Astrocyte (in vitro differentiated cells and primary cell): Measurements from ENCODE around the gene PYROXD2. TPM values are rescaled to one million over a fixed set of nuclear protein-coding genes. Genes with fewer than 3 reads are reported as not detected.
A peak's percentile ranks its signal among the peaks of the same experiment; 100 is the strongest.

Experiments used
- DNase-seq: peaks from one replicate; pipeline ENCODE4 v3.0.0-alpha.2; 2010; ENCODE audit warnings: low read depth
- FAIRE-seq: peaks from 2 replicates; lab custom pipeline; 2011; peaks lifted over from hg19 to GRCh38; lab: Jason Lieb, UNC
- H2AFZ ChIP-seq: 2 replicates; pipeline ENCODE4 v1.6.0; 2012; ENCODE audit warnings: low read depth, low read length, inconsistent platforms
- H3K27ac ChIP-seq: 2 replicates; pipeline ENCODE4 v1.5.1; 2011; ENCODE audit warnings: low read depth, low read length, inconsistent platforms
- H3K27me3 ChIP-seq: 2 replicates; pipeline ENCODE4 v1.6.0; 2011; ENCODE audit warnings: low read length, inconsistent platforms; ENCODE audit not compliant: insufficient read depth
- H3K36me3 ChIP-seq: 2 replicates; pipeline ENCODE4 v1.5.1; 2011; ENCODE audit warnings: low read length, inconsistent platforms; ENCODE audit not compliant: insufficient read depth
- H3K4me1 ChIP-seq: 2 replicates; pipeline ENCODE4 v1.5.1; 2011; ENCODE audit warnings: low read length, inconsistent platforms; ENCODE audit not compliant: insufficient read depth
- H3K4me2 ChIP-seq: 2 replicates; pipeline ENCODE4 v1.6.0; 2012; ENCODE audit warnings: low read length, inconsistent platforms
- H3K4me3 ChIP-seq: 2 replicates; pipeline ENCODE4 v1.5.1; 2011; ENCODE audit warnings: low read depth, mild to moderate bottlenecking, low read length, inconsistent platforms; ENCODE audit not compliant: insufficient read depth
- H3K79me2 ChIP-seq: 2 replicates; pipeline ENCODE4 v1.6.0; 2012; ENCODE audit warnings: mild to moderate bottlenecking, low read length, inconsistent platforms; ENCODE audit not compliant: insufficient read depth
- H3K9ac ChIP-seq: 2 replicates; pipeline ENCODE4 v1.6.0; 2012; ENCODE audit warnings: mild to moderate bottlenecking, low read length, inconsistent platforms
- H3K9me3 ChIP-seq: 2 replicates; pipeline ENCODE4 v1.5.1; 2012; ENCODE audit warnings: low read depth, mild to moderate bottlenecking, low read length, inconsistent platforms; ENCODE audit not compliant: insufficient read depth
- H4K20me1 ChIP-seq: 2 replicates; pipeline ENCODE4 v1.6.0; 2012; ENCODE audit warnings: low read length, inconsistent platforms; ENCODE audit not compliant: insufficient read depth
- H3K27ac Mint-ChIP-seq: one replicate; pipeline ENCODE4 v1.8.0; 2021; ENCODE audit warnings: mild to moderate bottlenecking, mixed read lengths; ENCODE audit not compliant: unreplicated experiment
- H3K27me3 Mint-ChIP-seq: one replicate; pipeline ENCODE4 v1.8.0; 2021; ENCODE audit warnings: low read depth, mixed read lengths; ENCODE audit not compliant: unreplicated experiment
- H3K36me3 Mint-ChIP-seq: one replicate; pipeline ENCODE4 v1.8.0; 2021; ENCODE audit warnings: low read depth, mixed read lengths; ENCODE audit not compliant: unreplicated experiment
- H3K4me1 Mint-ChIP-seq: one replicate; pipeline ENCODE4 v1.8.0; 2021; ENCODE audit warnings: low read depth, mixed read lengths; ENCODE audit not compliant: unreplicated experiment
- H3K4me3 Mint-ChIP-seq: one replicate; pipeline ENCODE4 v1.8.0; 2021; ENCODE audit warnings: mild to moderate bottlenecking, moderate library complexity, mixed read lengths; ENCODE audit not compliant: unreplicated experiment
- H3K9me3 Mint-ChIP-seq: one replicate; pipeline ENCODE4 v1.8.0; 2021; ENCODE audit warnings: mild to moderate bottlenecking, mixed read lengths; ENCODE audit not compliant: unreplicated experiment
- EZH2 ChIP-seq: IDR thresholded peaks from 2 replicates; pipeline ENCODE4 v1.6.1; 2012; ENCODE audit warnings: mild to moderate bottlenecking, low read length, inconsistent platforms; ENCODE audit not compliant: insufficient read depth
- total RNA-seq: library from RNA; stranded (reverse); gene quantifications from 2 replicates; pipeline ENCODE4 v1.2.1, GENCODE V29; 2021
- TF ChIP-seq, protein P1 (sequence below): IDR thresholded peaks from 2 replicates; pipeline ENCODE4 v1.5.1; 2011; ENCODE audit warnings: low read depth, mild to moderate bottlenecking, inconsistent platforms, low read length, moderate library complexity; ENCODE audit not compliant: insufficient read depth

Gene PYROXD2
- total RNA-seq, 1 donor from 2014 or later: 4.5 TPM

DNA sequence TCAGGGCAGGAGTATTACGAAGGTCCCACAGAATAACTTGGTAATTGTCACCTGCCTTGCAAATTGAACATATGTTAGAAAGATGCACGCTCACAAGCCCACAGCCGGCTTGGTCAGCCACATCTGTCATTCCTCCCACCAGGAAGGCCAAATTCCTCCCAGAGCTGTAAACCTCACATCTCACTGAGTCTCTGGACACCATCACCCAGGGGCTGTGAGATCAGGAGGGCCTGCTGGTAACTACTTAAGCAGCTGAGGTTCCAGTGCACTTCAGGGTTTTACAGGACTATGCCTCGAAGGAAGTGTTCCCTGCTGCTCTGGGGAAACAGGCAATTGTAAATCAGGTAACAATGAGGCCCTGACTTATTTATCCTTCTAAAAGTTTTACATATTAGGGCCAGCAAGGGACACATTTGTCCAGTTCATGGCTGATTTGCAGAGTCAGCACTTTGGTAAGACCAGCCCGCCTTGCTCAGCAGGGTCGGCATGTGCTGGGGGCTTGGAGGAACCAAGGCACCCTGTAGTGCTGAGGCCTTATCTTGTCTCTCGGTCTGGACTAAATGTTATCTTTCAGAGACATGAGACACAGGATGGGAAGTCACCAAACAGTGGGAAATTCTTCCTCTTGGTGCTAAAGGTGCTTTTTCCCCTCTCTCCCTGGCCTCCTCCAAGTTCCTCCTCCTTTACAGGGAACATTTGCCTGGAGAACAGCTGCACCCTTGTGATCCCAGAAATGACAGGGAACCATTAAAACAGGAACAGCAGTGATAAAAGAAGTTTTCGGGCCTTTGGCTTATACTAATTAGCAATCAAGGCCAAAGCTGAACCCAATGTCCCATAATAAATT lies 34.3 kb downstream of the PYROXD2 start:
- H2AFZ ChIP-seq: no peak overlapping the region
- TF ChIP-seq, protein P1, sequence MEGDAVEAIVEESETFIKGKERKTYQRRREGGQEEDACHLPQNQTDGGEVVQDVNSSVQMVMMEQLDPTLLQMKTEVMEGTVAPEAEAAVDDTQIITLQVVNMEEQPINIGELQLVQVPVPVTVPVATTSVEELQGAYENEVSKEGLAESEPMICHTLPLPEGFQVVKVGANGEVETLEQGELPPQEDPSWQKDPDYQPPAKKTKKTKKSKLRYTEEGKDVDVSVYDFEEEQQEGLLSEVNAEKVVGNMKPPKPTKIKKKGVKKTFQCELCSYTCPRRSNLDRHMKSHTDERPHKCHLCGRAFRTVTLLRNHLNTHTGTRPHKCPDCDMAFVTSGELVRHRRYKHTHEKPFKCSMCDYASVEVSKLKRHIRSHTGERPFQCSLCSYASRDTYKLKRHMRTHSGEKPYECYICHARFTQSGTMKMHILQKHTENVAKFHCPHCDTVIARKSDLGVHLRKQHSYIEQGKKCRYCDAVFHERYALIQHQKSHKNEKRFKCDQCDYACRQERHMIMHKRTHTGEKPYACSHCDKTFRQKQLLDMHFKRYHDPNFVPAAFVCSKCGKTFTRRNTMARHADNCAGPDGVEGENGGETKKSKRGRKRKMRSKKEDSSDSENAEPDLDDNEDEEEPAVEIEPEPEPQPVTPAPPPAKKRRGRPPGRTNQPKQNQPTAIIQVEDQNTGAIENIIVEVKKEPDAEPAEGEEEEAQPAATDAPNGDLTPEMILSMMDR: no peak
- no peak for TF ChIP-seq EZH2
- no peaks in the 10 kb centered on the region for H4K20me1 ChIP-seq
- H3K9me3 ChIP-seq: peaks cover 3% of the 10 kb centered on the region
- no peaks in the 10 kb centered on the region for H3K36me3 ChIP-seq
- Mint-ChIP-seq H3K4me3 (no peak overlapping the region), H3K4me1 (peaks cover 30% of the 10 kb centered on the region), H3K27me3 (peaks cover 2% of the 10 kb centered on the region), H3K27ac (no peak overlapping the region), H3K9me3 (no peaks in the 10 kb centered on the region), H3K36me3 (peaks cover 11% of the 10 kb centered on the region)
- FAIRE-seq (no peak), DNase-seq (peak; percentile 11)
- H3K4me1 ChIP-seq: peaks cover 17% of the 10 kb centered on the region
- H3K9ac ChIP-seq: no peak overlapping the region
- no peak overlapping the region for H3K4me2 ChIP-seq
- H3K4me3 ChIP-seq: no peak overlapping the region
- H3K27me3 ChIP-seq: no peaks in the 10 kb centered on the region
- no peaks in the 10 kb centered on the region for H3K79me2 ChIP-seq
- H3K27ac ChIP-seq: no peak overlapping the region

DNA sequence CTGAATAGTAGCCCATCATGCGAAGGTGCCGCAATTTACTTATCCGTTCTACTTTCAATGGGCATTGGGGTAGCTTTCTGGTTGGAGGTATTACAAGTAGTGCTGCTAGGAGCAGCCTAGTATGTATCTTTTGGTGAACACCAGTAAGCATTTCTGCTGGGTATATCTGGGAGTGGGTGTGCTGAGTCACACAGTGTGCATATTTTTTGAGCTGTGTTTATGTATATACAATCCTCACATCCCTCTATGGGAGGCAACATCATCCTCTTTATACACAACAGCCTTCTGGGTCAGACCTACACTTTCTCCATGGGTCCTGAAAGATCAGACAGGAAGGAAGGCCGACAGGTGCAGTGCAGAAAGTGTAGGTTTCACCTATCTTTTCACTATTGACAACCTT lies 36.3 kb downstream of the PYROXD2 start:
- no peak overlapping the region for H3K4me3 ChIP-seq
- no peak overlapping the region for H3K4me3 Mint-ChIP-seq
- H3K9me3 ChIP-seq: peaks cover 3% of the 10 kb centered on the region
- H3K27ac ChIP-seq: no peak overlapping the region
- H3K9me3 Mint-ChIP-seq: no peaks in the 10 kb centered on the region
- peaks cover 6% of the 10 kb centered on the region for H3K36me3 Mint-ChIP-seq
- TF ChIP-seq, protein P1: no peak
- no peak for TF ChIP-seq EZH2
- no peak overlapping the region for H3K27ac Mint-ChIP-seq
- FAIRE-seq: no peak
- no peak overlapping the region for H3K9ac ChIP-seq
- peaks cover 30% of the 10 kb centered on the region for H3K4me1 ChIP-seq
- H2AFZ ChIP-seq: no peak overlapping the region
- DNase-seq: peak; percentile 51
- H3K27me3 ChIP-seq: no peaks in the 10 kb centered on the region
- H3K79me2 ChIP-seq: no peaks in the 10 kb centered on the region
- H4K20me1 ChIP-seq: no peaks in the 10 kb centered on the region
- no peaks in the 10 kb centered on the region for H3K36me3 ChIP-seq
- H3K4me1 Mint-ChIP-seq: peaks cover 48% of the 10 kb centered on the region
- H3K27me3 Mint-ChIP-seq: no peaks in the 10 kb centered on the region
- H3K4me2 ChIP-seq: peak overlapping the region; percentile 0

DNA sequence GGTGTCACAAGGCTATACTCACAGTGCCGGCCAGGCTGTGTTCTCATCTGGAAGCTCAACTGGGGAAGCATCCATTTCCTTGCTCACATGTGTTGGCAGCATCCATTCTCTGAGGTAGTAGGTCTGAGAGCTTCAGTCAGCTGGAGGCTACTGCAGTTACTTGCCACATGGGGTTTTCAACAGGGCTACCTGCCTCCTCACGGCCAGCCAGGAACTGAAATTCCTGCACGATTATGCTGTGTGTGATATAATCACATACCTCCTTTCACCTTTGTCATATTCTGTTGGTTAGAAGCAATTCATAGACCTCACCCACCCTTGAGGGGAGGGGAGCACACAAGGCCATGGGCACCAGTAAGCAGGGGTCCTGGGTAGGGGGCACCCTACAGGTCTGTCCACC lies 37.4 kb downstream of the PYROXD2 start:
- Histone ChIP-seq H3K9ac (no peak overlapping the region), H3K27me3 (no peaks in the 10 kb centered on the region), H3K9me3 (peaks cover 3% of the 10 kb centered on the region), H3K79me2 (no peaks in the 10 kb centered on the region), H3K4me3 (no peak overlapping the region), H3K4me1 (peaks cover 21% of the 10 kb centered on the region), H2AFZ (no peak overlapping the region), H4K20me1 (no peaks in the 10 kb centered on the region), H3K27ac (no peak overlapping the region), H3K36me3 (no peaks in the 10 kb centered on the region), H3K4me2 (no peak overlapping the region)
- TF ChIP-seq, protein P1: no peak
- no peak for TF ChIP-seq EZH2
- Mint-ChIP-seq H3K27ac (no peak overlapping the region), H3K4me3 (no peak overlapping the region), H3K9me3 (no peaks in the 10 kb centered on the region), H3K36me3 (no peaks in the 10 kb centered on the region), H3K4me1 (peaks cover 38% of the 10 kb centered on the region), H3K27me3 (no peaks in the 10 kb centered on the region)
- FAIRE-seq (no peak), DNase-seq (no peak)
